Neural cell (in vitro differentiated cells): ENCODE data around the gene TP53I11. TPM values are rescaled to one million over a fixed set of nuclear protein-coding genes. Genes with fewer than 3 reads are reported as not detected.

ENCODE experiments used
- H2AFZ ChIP-seq: fragments of 200-600, 300-800 bp; sonication (generic), shearing (Covaris generic); 2 replicates; pipeline ENCODE4 v1.6.0; 2014; ENCODE audit warnings: low read depth, mild to moderate bottlenecking, antibody characterized with exemption, low read length, moderate library complexity
- H3F3A ChIP-seq: fragments of 200-600 bp; shearing (Covaris generic); 2 replicates; pipeline ENCODE4 v1.6.1; 2016; ENCODE audit warnings: mild to moderate bottlenecking, moderate library complexity, mixed read lengths, antibody characterized with exemption, low read length; ENCODE audit not compliant: insufficient read depth, poor library complexity, severe bottlenecking
- H3K27ac ChIP-seq: fragments of 200-600, 300-800 bp; sonication (generic), shearing (Covaris generic); 2 replicates; pipeline ENCODE4 v1.5.1; 2014; ENCODE audit warnings: mild to moderate bottlenecking, low read length, moderate library complexity
- H3K27me3 ChIP-seq: fragments of 300-800, 200-600 bp; sonication (generic), shearing (Covaris generic); 2 replicates; pipeline ENCODE4 v1.6.0; 2014; ENCODE audit warnings: mild to moderate bottlenecking, low read depth, low read length, moderate library complexity; ENCODE audit not compliant: insufficient read depth
- H3K36me3 ChIP-seq: fragments of 300-800, 200-600 bp; sonication (generic), shearing (Covaris generic); 2 replicates; pipeline ENCODE4 v1.5.1; 2014; ENCODE audit warnings: mild to moderate bottlenecking, antibody characterized with exemption, low read length, moderate library complexity; ENCODE audit not compliant: insufficient read depth
- H3K4me2 ChIP-seq: fragments of 300-800, 200-600 bp; sonication (generic), shearing (Covaris generic); 2 replicates; pipeline ENCODE4 v1.6.0; 2014; ENCODE audit warnings: mild to moderate bottlenecking, low read length
- H3K4me3 ChIP-seq: fragments of 300-800, 200-600 bp; sonication (generic), shearing (Covaris generic); 2 replicates; pipeline ENCODE4 v1.5.1; 2014; ENCODE audit warnings: mild to moderate bottlenecking, low read length, moderate library complexity
- H3K79me2 ChIP-seq: fragments of 200-600 bp; shearing (Covaris generic); replicated peaks from 2 replicates; pipeline ENCODE4 v1.6.0; 2014; ENCODE audit warnings: mild to moderate bottlenecking, low read length, moderate library complexity; ENCODE audit not compliant: insufficient read depth
- H3K9ac ChIP-seq: fragments of 300-800, 200-600 bp; sonication (generic), shearing (Covaris generic); 2 replicates; pipeline ENCODE4 v1.6.1; 2016; ENCODE audit warnings: mild to moderate bottlenecking, low read length, mixed read lengths
- H3K9me2 ChIP-seq: fragments of 200-600 bp; shearing (Covaris generic); 2 replicates; pipeline ENCODE4 v1.6.1; 2016; ENCODE audit warnings: mild to moderate bottlenecking, low read length, mixed read lengths; ENCODE audit not compliant: insufficient read depth
- H3K9me3 ChIP-seq: fragments of 200-600, 300-800 bp; sonication (generic), shearing (Covaris generic); 2 replicates; pipeline ENCODE4 v1.6.1; 2016; ENCODE audit warnings: mild to moderate bottlenecking, mixed run types, low read length, moderate library complexity, mixed read lengths
- H4K20me1 ChIP-seq: fragments of 200-600 bp; shearing (Covaris generic); 2 replicates; pipeline ENCODE4 v1.6.1; 2016; ENCODE audit warnings: mild to moderate bottlenecking, mixed run types; ENCODE audit not compliant: insufficient read depth
- CTCF ChIP-seq: fragments of 450-650 bp; IDR thresholded peaks from 2 replicates; pipeline ENCODE4 v1.5.1; 2014; ENCODE audit warnings: antibody characterized with exemption, mild to moderate bottlenecking, moderate library complexity; ENCODE audit not compliant: poor library complexity, severe bottlenecking
- EP300 ChIP-seq: fragments of 450-650 bp; conservative IDR thresholded peaks from 2 replicates; pipeline ENCODE4 v1.6.1; 2014; ENCODE audit warnings: antibody characterized with exemption, mild to moderate bottlenecking, moderate library complexity; ENCODE audit not compliant: poor library complexity, severe bottlenecking
- EZH2 ChIP-seq: fragments of 200-600, 300-800 bp; shearing (Covaris generic), sonication (generic); IDR thresholded peaks from 2 replicates; pipeline ENCODE4 v1.6.1; 2014; ENCODE audit warnings: antibody characterized with exemption, low read length, borderline replicate concordance, mild to moderate bottlenecking; ENCODE audit not compliant: insufficient read depth, poor library complexity, severe bottlenecking
- MXI1 ChIP-seq: fragments of 450-650 bp; conservative IDR thresholded peaks from 2 replicates; pipeline ENCODE4 v1.6.1; 2014; ENCODE audit warnings: antibody characterized with exemption, mild to moderate bottlenecking; ENCODE audit not compliant: poor library complexity, severe bottlenecking
- POLR2AphosphoS5 ChIP-seq: IDR thresholded peaks from 2 replicates; pipeline ENCODE4 v1.6.1; 2012
- RAD21 ChIP-seq: fragments of 450-650 bp; conservative IDR thresholded peaks from 2 replicates; pipeline ENCODE4 v1.6.1; 2014; ENCODE audit warnings: antibody characterized with exemption, mild to moderate bottlenecking, moderate library complexity
- REST ChIP-seq: IDR thresholded peaks from 2 replicates; pipeline ENCODE4 v1.6.1; 2012; ENCODE audit warnings: borderline replicate concordance
- SMC3 ChIP-seq: fragments of 450-650 bp; conservative IDR thresholded peaks from 2 replicates; pipeline ENCODE4 v1.6.1; 2014; ENCODE audit warnings: antibody characterized with exemption, mild to moderate bottlenecking, moderate library complexity; ENCODE audit not compliant: poor library complexity
- TAF1 ChIP-seq: IDR thresholded peaks from 2 replicates; pipeline ENCODE4 v1.6.1; 2012; ENCODE audit warnings: low read depth
- polyA plus RNA-seq: library from polyadenylated mRNA; depleted of rRNA; stranded (reverse); fragments of >200 nt; gene quantifications from 2 replicates; pipeline ENCODE4 v1.2.3, GENCODE V29; 2014

Gene TP53I11
- polyA plus RNA-seq, 1 donor from 2014 or later: 30.0 TPM

GRCh38 chr11:44990665-44991064 lies 40.0 kb upstream of the TP53I11 start:
- H3K9me3 ChIP-seq: no peaks in the 10 kb centered on the region
- H3K4me3 ChIP-seq: no peak overlapping the region
- no peak overlapping the region for H3K27ac ChIP-seq
- no peaks in the 10 kb centered on the region for H4K20me1 ChIP-seq
- H3K79me2 ChIP-seq: no peaks in the 10 kb centered on the region
- no peak for TF ChIP-seq TAF1
- TF ChIP-seq MXI1: no peak
- TF ChIP-seq CTCF: no peak
- no peak for TF ChIP-seq EP300
- no peak for TF ChIP-seq POLR2AphosphoS5
- no peak for TF ChIP-seq REST
- no peak for TF ChIP-seq RAD21
- no peak for TF ChIP-seq SMC3
- no peak for TF ChIP-seq EZH2
- no peak overlapping the region for H2AFZ ChIP-seq
- no peaks in the 10 kb centered on the region for H3F3A ChIP-seq
- H3K27me3 ChIP-seq: no peaks in the 10 kb centered on the region
- H3K4me2 ChIP-seq: no peak overlapping the region
- no peaks in the 10 kb centered on the region for H3K9me2 ChIP-seq
- H3K36me3 ChIP-seq: no peaks in the 10 kb centered on the region
- H3K9ac ChIP-seq: no peak overlapping the region

DNA sequence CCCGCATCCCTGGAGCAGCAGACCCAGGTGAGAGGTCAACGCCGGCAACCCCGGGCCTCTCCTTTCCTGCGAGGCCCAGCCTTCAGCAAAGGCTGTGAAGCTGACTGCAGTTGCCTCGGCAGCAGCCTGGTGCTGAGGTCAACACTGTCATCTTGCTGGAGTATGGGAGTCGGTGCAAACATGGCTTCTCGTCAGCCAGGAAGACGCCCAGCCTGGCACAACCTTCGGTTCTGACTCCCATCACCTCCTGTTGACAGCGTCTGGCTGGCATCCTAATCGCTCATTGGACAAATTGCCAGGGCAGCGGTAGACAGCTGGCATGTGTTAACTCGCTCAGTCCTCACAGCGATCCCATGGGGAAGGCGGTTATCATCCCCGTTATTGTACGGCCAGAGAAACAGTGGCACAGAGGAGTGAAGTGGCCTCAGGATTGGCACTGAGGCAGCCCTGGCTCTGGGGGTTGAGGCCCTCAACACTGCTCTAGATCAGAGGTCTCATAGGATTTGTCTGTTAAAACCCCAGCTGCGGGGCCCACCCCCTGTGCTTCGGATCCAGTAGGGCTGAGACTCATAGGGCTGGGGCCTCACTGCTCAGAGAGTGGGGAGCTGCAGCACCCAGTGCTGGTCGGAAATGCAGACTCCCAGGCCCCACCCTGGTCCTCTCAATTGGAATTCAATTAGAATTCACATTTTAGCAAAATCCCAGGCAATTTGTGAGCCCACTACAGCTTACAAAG lies 39.3 kb upstream of the TP53I11 start:
- no peaks in the 10 kb centered on the region for H4K20me1 ChIP-seq
- no peaks in the 10 kb centered on the region for H3K79me2 ChIP-seq

More for the DNA sequence above, 39.3 kb upstream of the TP53I11 start:
- Histone ChIP-seq H3K9ac (no peak overlapping the region), H3K4me3 (no peak overlapping the region), H3F3A (no peaks in the 10 kb centered on the region), H3K9me2 (no peaks in the 10 kb centered on the region), H3K27ac (no peak overlapping the region), H3K9me3 (no peaks in the 10 kb centered on the region), H3K36me3 (no peaks in the 10 kb centered on the region), H3K4me2 (no peak overlapping the region), H2AFZ (no peak overlapping the region), H3K27me3 (no peaks in the 10 kb centered on the region)
- no peak for TF ChIP-seq SMC3
- TF ChIP-seq REST: no peak
- no peak for TF ChIP-seq MXI1
